GM19099 (cell line): Measurements from ENCODE around the gene DNMBP.

Experiments used
- POLR2A ChIP-seq: IDR thresholded peaks from 3 replicates; pipeline ENCODE4 v1.6.1; 2011; ENCODE audit warnings: low read depth; ENCODE audit not compliant: insufficient read length; ENCODE audit errors: extremely low read depth

The DNMBP gene

GRCh38 chr10:100006243-100006886 is 3.4 kb downstream of the DNMBP start:
- TF ChIP-seq POLR2A = no peak

GRCh38 chr10:100004805-100005510 is 4.8 kb downstream of the DNMBP start:
- TF ChIP-seq POLR2A = no peak

DNA sequence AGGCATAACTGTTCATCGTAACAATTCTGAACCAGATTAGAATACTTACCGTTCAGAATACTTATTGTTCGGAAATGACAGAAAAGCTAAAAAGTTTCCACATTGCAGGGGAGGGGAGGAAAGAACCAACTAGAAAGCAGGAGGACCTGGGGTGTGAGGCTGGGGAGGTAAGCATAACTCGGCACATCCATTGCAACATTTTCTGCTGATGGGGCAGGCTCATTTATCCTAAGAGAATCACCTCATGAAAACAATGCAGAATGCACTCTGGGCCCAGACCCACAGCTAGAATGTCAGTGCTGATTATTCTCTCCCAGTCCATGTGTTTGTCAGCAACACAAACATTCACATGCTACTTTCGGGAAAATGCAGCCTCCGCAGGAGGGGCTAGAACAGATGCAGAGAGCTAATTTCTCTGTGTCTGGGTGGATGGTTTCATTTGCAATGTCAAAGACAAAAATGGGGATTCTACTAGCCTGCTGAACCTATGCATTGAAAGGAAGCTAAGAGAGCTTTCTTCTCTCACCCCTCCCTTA is 9.6 kb downstream of the DNMBP start:
- TF ChIP-seq POLR2A = no peak

GRCh38 chr10:99999319-100000108 is 10.2 kb downstream of the DNMBP start:
- TF ChIP-seq POLR2A = no peak

GRCh38 chr10:99998889-99999288 is 10.9 kb downstream of the DNMBP start:
- no peak for TF ChIP-seq POLR2A

DNA sequence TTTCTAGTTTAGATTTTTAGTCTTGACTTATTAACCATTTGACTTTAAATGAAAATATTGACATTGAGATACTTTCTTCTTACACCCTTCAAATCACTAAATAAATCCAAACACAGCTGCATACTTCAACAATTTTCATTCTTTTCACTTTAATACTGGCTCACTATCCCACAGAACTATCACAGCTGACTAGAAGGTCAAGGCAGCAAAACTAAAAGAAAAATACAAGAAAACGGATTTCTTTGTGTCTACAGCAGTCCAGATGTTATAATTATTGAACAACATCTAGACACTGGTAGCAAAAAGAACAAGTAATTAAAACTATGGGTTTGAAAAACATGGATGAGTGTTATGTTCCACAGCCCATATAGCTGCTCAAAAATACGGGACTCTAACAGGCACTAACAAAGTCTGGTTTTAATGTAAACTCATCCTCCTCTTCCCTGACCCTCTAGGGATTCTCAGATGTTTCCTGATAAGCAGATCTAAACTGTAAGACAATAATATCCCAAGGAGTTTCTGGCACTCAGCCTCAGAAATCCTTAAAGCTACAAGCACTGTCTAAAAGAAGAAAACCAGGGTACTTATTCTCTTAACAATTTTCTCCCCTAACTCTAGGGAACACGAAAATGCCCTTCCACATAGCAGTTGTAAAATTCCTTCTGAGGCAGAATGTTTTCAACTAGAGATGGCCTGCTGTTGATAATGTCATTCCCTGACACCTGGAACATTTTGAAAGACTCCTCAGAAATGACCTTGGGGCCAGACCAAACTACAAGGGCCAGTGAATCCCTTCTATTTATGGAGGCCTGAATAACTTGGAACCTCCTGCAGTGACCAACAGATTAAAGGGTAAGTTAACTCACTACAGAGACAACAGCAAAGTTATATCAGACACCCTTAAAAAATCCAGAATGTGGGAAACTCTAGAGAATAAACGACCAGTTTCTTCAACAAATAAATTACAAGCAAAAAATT is 12.8 kb downstream of the DNMBP start:
- no peak for TF ChIP-seq POLR2A

- TF ChIP-seq POLR2A = no peak
These were observed 14.0 kb downstream of the DNMBP start for GRCh38 chr10:99995713-99996112.

GRCh38 chr10:99995269-99995668 is 14.5 kb downstream of the DNMBP start:
- no peak for TF ChIP-seq POLR2A

- no peak for TF ChIP-seq POLR2A
These were observed 14.9 kb downstream of the DNMBP start for GRCh38 chr10:99994801-99995200.

DNA sequence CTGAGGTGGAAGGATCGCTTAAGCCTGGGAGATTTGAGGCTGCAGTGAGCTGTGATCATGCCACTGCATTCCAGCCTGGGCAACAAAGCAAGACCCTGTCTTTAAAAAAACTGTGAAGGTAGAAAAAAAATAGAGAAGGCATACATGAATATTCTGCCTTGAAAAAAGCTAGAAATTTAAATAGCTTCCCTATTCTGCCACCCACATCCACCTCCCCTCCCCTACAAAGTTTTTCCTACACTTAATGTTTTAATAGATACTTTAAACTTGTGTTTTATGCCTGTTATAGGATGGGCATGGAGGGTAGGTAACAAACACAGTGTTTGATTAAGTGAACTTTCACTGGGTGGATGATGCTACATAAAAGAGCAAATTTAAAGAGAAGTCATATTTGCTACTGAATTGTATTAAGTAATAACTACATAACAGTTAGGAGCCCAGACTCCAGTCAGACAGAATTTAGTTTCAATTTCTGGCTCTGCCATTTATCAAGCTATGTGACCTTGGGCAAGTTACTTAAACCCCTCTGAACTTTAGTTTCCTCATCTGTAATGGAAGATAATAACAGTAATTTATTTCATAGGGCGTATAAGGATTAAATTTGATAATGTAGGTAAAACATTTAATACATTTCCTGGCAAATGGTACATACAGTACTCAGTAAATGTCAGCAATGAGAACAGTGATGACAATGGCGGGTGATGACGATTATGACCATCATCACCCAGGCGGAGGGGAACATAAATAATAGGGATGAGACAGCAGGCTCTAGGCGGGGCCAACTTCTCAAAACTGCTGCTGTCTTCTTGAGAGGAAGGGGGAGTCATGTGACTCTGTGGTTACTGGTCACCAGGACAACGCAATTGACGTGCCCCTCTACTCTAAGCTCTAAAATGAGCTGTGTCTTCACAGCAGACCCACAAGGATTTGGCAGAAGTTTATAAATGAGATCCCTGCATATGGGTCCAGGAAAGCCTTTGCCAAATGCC is 15.8 kb downstream of the DNMBP start:
- TF ChIP-seq POLR2A = no peak

GRCh38 chr10:99984211-99985034 is 25.3 kb downstream of the DNMBP start:
- no peak for TF ChIP-seq POLR2A

DNA sequence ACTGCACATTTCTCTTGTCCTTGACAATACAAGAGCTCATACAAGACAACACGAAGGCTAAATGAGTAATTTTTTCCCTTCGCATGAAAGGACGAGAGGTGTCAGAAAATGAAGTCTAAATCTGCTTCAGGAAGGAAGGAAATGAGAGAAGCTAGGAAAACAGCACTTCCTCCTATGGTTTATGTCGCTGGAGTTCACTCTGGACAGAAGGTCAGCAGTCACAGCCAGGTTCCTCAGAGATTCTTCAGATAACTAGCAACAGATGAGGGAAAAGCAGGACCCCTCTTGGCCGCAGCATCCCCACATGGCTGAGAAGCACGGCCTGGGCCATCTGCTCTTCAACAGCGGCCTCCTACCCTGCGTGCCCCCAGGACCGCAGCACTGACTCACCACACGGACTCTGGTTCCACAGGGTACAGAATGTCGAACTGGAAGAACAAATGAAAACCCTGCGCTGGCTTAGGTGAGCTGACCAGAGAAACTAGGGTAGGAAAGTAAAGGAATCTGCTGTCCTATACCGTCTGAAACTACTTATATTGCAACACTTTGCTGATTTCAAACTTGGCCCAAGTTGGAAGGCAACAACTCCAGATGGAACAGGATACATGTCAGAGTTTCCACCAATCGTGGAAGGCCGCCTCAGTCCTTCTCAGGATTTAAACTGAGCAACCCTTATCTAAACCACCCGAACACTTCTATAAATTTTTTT is 26.3 kb downstream of the DNMBP start:
- TF ChIP-seq POLR2A = no peak
